HG02623 (cell line): ENCODE measurements around the gene SV2C.
A peak's percentile ranks its signal among the peaks of the same experiment; 100 is the strongest.

ENCODE experiments used
- ATAC-seq: cut with Tn5 transposase; IDR thresholded peaks from one replicate; pipeline ENCODE4 v1.9.1; 2021; ENCODE audit warnings: moderate library complexity; ENCODE audit not compliant: unreplicated experiment

The SV2C gene

GRCh38 chr5:76402251-76402885, 319.2 kb downstream of the SV2C start:
- ATAC-seq: peak; percentile 35

- peak; percentile 46 for ATAC-seq
Measured at GRCh38 chr5:76402886-76403765, 319.9 kb downstream of the SV2C start, which contains the start of gene IQGAP2. Gene IQGAP2, plus strand, starts transcription at chr5:76403285. Its CDS starts 261 bp downstream, at chr5:76403546.
